ENCODE data around the gene KIF26B.

The KIF26B gene

GRCh38 chr1:245378745-245379144 lies 224.0 kb downstream of the KIF26B start:
- ATAC-seq, result no peak
- TF ChIP-seq ZNF565 (CRISPR knock-in tag; conservative IDR thresholded peaks at IDR 0.05; ENCODE audit: low read depth) (no peak), OSR1 (CRISPR knock-in tag; IDR thresholded peaks at IDR 0.05) (no peak), PATZ1 (CRISPR knock-in tag; IDR thresholded peaks at IDR 0.05; ENCODE audit: borderline replicate concordance) (no peak)
- TF ChIP-seq, protein P1, sequence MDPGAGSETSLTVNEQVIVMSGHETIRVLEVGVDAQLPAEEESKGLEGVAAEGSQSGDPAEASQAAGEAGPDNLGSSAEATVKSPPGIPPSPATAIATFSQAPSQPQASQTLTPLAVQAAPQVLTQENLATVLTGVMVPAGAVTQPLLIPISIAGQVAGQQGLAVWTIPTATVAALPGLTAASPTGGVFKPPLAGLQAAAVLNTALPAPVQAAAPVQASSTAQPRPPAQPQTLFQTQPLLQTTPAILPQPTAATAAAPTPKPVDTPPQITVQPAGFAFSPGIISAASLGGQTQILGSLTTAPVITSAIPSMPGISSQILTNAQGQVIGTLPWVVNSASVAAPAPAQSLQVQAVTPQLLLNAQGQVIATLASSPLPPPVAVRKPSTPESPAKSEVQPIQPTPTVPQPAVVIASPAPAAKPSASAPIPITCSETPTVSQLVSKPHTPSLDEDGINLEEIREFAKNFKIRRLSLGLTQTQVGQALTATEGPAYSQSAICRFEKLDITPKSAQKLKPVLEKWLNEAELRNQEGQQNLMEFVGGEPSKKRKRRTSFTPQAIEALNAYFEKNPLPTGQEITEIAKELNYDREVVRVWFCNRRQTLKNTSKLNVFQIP (CRISPR knock-in tag; IDR thresholded peaks at IDR 0.05; ENCODE audit: borderline replicate concordance, low read depth), result no peak

- TF ChIP-seq ZNF8 (CRISPR knock-in tag; IDR thresholded peaks at IDR 0.05) (no peak), ZNF70 (CRISPR knock-in tag; IDR thresholded peaks at IDR 0.05) (no peak), CSDC2 (CRISPR knock-in tag; IDR thresholded peaks at IDR 0.05) (no peak), ARNTL (CRISPR knock-in tag; IDR thresholded peaks at IDR 0.05; ENCODE audit: borderline replicate concordance, low read depth) (no peak)
- peak; percentile 23 for ATAC-seq
Observed at GRCh38 chr1:245380790-245381535, 226.2 kb downstream of the KIF26B start.

DNA sequence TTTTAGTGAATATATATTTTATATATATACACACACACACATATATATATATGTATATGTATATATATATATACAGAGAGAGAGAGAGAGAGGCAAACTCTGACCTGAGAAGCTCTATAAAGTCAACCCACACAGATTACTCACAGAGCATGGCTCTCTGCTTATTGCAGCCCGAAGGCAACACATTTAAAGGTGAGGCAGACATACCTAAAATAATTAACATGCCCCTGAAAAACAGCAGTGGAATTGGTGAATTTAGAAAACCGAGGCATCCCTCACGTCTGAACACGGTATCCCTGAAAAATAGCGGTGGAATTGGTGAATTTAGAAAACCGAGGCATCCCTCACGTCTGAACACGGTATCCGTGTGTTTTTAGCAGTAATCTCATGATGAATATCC lies 228.2 kb downstream of the KIF26B start:
- no peak for TF ChIP-seq ESRRG (CRISPR knock-in tag; IDR thresholded peaks at IDR 0.05)
- no peak for TF ChIP-seq SNAI2 (CRISPR knock-in tag; IDR thresholded peaks at IDR 0.05)
- TF ChIP-seq ZNF565 (CRISPR knock-in tag; conservative IDR thresholded peaks at IDR 0.05; ENCODE audit: low read depth), result no peak
- no peak for TF ChIP-seq ZNF70 (CRISPR knock-in tag; IDR thresholded peaks at IDR 0.05)
- TF ChIP-seq, protein P2, sequence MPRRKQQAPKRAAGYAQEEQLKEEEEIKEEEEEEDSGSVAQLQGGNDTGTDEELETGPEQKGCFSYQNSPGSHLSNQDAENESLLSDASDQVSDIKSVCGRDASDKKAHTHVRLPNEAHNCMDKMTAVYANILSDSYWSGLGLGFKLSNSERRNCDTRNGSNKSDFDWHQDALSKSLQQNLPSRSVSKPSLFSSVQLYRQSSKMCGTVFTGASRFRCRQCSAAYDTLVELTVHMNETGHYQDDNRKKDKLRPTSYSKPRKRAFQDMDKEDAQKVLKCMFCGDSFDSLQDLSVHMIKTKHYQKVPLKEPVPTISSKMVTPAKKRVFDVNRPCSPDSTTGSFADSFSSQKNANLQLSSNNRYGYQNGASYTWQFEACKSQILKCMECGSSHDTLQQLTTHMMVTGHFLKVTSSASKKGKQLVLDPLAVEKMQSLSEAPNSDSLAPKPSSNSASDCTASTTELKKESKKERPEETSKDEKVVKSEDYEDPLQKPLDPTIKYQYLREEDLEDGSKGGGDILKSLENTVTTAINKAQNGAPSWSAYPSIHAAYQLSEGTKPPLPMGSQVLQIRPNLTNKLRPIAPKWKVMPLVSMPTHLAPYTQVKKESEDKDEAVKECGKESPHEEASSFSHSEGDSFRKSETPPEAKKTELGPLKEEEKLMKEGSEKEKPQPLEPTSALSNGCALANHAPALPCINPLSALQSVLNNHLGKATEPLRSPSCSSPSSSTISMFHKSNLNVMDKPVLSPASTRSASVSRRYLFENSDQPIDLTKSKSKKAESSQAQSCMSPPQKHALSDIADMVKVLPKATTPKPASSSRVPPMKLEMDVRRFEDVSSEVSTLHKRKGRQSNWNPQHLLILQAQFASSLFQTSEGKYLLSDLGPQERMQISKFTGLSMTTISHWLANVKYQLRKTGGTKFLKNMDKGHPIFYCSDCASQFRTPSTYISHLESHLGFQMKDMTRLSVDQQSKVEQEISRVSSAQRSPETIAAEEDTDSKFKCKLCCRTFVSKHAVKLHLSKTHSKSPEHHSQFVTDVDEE (CRISPR knock-in tag; IDR thresholded peaks at IDR 0.05), result no peak
- no peak for TF ChIP-seq GLIS3 (CRISPR knock-in tag; IDR thresholded peaks at IDR 0.05)
- no peak for TF ChIP-seq OSR1 (CRISPR knock-in tag; IDR thresholded peaks at IDR 0.05)
- no peak for TF ChIP-seq ARNTL (CRISPR knock-in tag; IDR thresholded peaks at IDR 0.05; ENCODE audit: borderline replicate concordance, low read depth)
- no peak for TF ChIP-seq PPARA (CRISPR knock-in tag; IDR thresholded peaks at IDR 0.05; ENCODE audit: borderline replicate concordance)
- TF ChIP-seq CSDC2 (CRISPR knock-in tag; IDR thresholded peaks at IDR 0.05), result no peak
- TF ChIP-seq, protein P1 (CRISPR knock-in tag; IDR thresholded peaks at IDR 0.05; ENCODE audit: borderline replicate concordance, low read depth), result no peak
- TF ChIP-seq RARB (CRISPR knock-in tag; IDR thresholded peaks at IDR 0.05), result no peak
- ATAC-seq, result no peak

- ATAC-seq, result no peak
- TF ChIP-seq ZFP3 (CRISPR knock-in tag; IDR thresholded peaks at IDR 0.05), result no peak
- TF ChIP-seq TOX (CRISPR knock-in tag; IDR thresholded peaks at IDR 0.05; ENCODE audit: borderline replicate concordance), result no peak
- TF ChIP-seq ZC3H10 (CRISPR knock-in tag; IDR thresholded peaks at IDR 0.05), result no peak
- TF ChIP-seq BACH2 (CRISPR knock-in tag; IDR thresholded peaks at IDR 0.05; ENCODE audit: borderline replicate concordance), result no peak
- no peak for TF ChIP-seq RARB (CRISPR knock-in tag; IDR thresholded peaks at IDR 0.05)
- TF ChIP-seq, protein P3, sequence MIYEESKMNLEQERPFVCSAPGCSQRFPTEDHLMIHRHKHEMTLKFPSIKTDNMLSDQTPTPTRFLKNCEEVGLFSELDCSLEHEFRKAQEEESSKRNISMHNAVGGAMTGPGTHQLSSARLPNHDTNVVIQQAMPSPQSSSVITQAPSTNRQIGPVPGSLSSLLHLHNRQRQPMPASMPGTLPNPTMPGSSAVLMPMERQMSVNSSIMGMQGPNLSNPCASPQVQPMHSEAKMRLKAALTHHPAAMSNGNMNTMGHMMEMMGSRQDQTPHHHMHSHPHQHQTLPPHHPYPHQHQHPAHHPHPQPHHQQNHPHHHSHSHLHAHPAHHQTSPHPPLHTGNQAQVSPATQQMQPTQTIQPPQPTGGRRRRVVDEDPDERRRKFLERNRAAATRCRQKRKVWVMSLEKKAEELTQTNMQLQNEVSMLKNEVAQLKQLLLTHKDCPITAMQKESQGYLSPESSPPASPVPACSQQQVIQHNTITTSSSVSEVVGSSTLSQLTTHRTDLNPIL (CRISPR knock-in tag; IDR thresholded peaks at IDR 0.05; ENCODE audit: low read depth), result no peak
- TF ChIP-seq ARNTL (CRISPR knock-in tag; IDR thresholded peaks at IDR 0.05; ENCODE audit: borderline replicate concordance, low read depth), result no peak
- TF ChIP-seq OSR1 (CRISPR knock-in tag; IDR thresholded peaks at IDR 0.05), result no peak
Observed at GRCh38 chr1:245383396-245384330, 228.9 kb downstream of the KIF26B start.

Data from SK-N-SH treated with all-trans-retinoic acid at 6 μM for 48 hours (cell line).